Lung (tissue), 12 donors: ENCODE results near the gene AFMID. TPM values are rescaled to one million over a fixed set of nuclear protein-coding genes. Genes with fewer than 3 reads are reported as not detected.

Experiments used
- ATAC-seq: fragments of 200-7000 bp; cut with Tn5 transposase; one replicate; pipeline ENCODE4 v1.9.1; 2020; ENCODE audit warnings: moderate number of reproducible peaks; ENCODE audit not compliant: insufficient read depth, low FRiP score
- DNase-seq, 3 donors: peaks; one replicate each; pipeline ENCODE4 v3.0.0-alpha.2; 2013 to 2017
- H3K27ac ChIP-seq, 2 donors: one replicate each; pipeline ENCODE4 v1.5.1; 2013; ENCODE audit warnings: mild to moderate bottlenecking in 2 of 2, moderate library complexity in 2 of 2, control low read depth in 1 of 2, inconsistent platforms in 1 of 2, low read depth in 1 of 2, low read length in 1 of 2
- H3K27me3 ChIP-seq, 3 donors: one replicate each; pipeline ENCODE4 v1.5.1; 2013; ENCODE audit warnings: low read length in 2 of 3; ENCODE audit not compliant: control insufficient read depth in 3 of 3, insufficient read depth in 3 of 3
- H3K36me3 ChIP-seq, 4 donors: one replicate each; pipeline ENCODE4 v1.5.1; 2013; ENCODE audit warnings: low read length in 4 of 4, mild to moderate bottlenecking in 1 of 4, moderate library complexity in 1 of 4; ENCODE audit not compliant: control insufficient read depth in 4 of 4, insufficient read depth in 4 of 4
- H3K4me1 ChIP-seq, 5 donors: one replicate each; pipeline ENCODE4 v1.5.1; 2013; ENCODE audit warnings: low read length in 5 of 5, mild to moderate bottlenecking in 2 of 5, moderate library complexity in 1 of 5; ENCODE audit not compliant: control insufficient read depth in 5 of 5, insufficient read depth in 5 of 5
- H3K4me3 ChIP-seq: one replicate; pipeline ENCODE4 v1.5.1; 2013; ENCODE audit warnings: mild to moderate bottlenecking, control low read depth, moderate library complexity
- H3K9ac ChIP-seq, 2 donors: one replicate each; pipeline ENCODE4 v1.5.1; 2013; ENCODE audit warnings: low read length in 2 of 2, control low read depth in 1 of 2; ENCODE audit not compliant: insufficient read depth in 1 of 2
- H3K9me3 ChIP-seq, 4 donors: one replicate each; pipeline ENCODE4 v1.5.1; 2013; ENCODE audit warnings: low read length in 3 of 4, mild to moderate bottlenecking in 1 of 4, moderate library complexity in 1 of 4; ENCODE audit not compliant: control insufficient read depth in 4 of 4, insufficient read depth in 3 of 4
- WGBS, 2 donors: extraction: QIAGEN DNeasy Blood & Tissue Kit; methylation state at CpG; one replicate each; pipeline ENCODE4 v1.1.7; 2013; 5-methylcytosine and 5-hydroxymethylcytosine counted together
- polyA plus RNA-seq, 2 donors: library from polyadenylated mRNA; stranded (reverse); fragments of 200-250 nt; gene quantifications; one replicate each; pipeline ENCODE4 v1.2.1, GENCODE V29; 2013
- total RNA-seq, 2 donors: library from RNA; depleted of rRNA in 1 of 2; stranded (reverse); fragments of >200 nt in 1 of 2; gene quantifications; one replicate each; pipeline ENCODE4 v1.2.1, GENCODE V29; 2014 to 2021
- TF ChIP-seq, protein P1 (sequence below): IDR thresholded peaks from 2 replicates; pipeline ENCODE4 v1.5.1; 2012; ENCODE audit warnings: mild to moderate bottlenecking; ENCODE audit errors: control extremely low read depth, extremely low read depth
- donor health status: control.
- donor health status: control.
- donor health status: Bipolar disorder and iron deficiency.
- donor health status: healthy.
- donor health status: DM: yes; HTN: yes; CAD: no.

The AFMID gene
- total and polyA plus RNA-seq, 4 donors = 24.6 to 35.4 (median 34.3) TPM

DNA sequence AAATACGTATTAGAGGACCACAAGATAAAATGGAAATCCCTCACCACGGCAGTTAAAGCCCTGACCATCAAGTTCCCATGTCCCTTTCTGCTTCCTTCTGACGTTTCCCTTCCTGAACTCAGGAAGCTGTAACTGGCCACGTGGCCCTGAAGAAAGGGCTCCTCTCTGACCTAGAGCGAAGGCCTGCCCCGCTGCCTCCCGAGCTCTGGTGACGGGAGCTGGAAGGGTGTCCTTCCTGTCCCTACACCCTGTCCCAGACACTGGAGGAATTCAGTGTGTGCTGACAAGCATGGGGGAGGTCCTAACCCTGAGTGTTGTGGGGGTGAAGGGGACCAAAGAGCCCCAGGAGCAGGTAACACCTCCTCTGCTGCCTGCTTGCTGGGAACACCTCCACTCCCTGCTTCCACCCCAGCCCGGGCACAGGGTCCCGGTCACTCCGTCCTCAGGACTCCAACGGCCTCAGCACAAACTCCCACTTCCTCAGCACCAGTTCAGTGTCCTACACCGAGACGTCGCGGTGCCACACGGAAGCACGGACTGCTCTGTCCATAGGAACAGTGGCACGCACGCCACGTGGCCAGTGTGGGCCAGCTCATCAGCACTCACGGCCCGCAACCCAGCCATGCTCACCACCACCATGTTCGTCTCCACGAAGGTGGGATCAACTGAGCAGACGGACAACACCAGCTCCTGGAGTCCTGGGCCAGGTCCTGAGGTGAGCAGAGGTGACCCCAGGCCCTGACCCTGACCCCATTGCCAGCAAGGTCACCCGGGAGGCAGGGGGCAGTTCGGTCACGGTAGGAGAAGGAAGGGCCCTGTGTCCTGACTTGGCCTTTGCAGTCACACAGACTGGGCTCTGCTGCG lies 61.1 kb downstream of the AFMID start:
- Histone ChIP-seq H3K4me1 (peaks cover 0 to 15% (median 2%) of the 10 kb centered on the region in 5 donors), H3K4me3 (no peak overlapping the region), H3K36me3 (no peaks in the 10 kb centered on the region), H3K27me3 (no peaks in the 10 kb centered on the region), H3K9ac (no peak overlapping the region), H3K9me3 (no peaks in the 10 kb centered on the region), H3K27ac (peak overlapping the region; percentile 50 to 66)
- 78 to 79% methylated on average over 30 of the region's 30 CpGs for WGBS, 2 donors
- DNase-seq (no peak), ATAC-seq (no peak)
- TF ChIP-seq, protein P1, sequence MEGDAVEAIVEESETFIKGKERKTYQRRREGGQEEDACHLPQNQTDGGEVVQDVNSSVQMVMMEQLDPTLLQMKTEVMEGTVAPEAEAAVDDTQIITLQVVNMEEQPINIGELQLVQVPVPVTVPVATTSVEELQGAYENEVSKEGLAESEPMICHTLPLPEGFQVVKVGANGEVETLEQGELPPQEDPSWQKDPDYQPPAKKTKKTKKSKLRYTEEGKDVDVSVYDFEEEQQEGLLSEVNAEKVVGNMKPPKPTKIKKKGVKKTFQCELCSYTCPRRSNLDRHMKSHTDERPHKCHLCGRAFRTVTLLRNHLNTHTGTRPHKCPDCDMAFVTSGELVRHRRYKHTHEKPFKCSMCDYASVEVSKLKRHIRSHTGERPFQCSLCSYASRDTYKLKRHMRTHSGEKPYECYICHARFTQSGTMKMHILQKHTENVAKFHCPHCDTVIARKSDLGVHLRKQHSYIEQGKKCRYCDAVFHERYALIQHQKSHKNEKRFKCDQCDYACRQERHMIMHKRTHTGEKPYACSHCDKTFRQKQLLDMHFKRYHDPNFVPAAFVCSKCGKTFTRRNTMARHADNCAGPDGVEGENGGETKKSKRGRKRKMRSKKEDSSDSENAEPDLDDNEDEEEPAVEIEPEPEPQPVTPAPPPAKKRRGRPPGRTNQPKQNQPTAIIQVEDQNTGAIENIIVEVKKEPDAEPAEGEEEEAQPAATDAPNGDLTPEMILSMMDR = no peak

DNA sequence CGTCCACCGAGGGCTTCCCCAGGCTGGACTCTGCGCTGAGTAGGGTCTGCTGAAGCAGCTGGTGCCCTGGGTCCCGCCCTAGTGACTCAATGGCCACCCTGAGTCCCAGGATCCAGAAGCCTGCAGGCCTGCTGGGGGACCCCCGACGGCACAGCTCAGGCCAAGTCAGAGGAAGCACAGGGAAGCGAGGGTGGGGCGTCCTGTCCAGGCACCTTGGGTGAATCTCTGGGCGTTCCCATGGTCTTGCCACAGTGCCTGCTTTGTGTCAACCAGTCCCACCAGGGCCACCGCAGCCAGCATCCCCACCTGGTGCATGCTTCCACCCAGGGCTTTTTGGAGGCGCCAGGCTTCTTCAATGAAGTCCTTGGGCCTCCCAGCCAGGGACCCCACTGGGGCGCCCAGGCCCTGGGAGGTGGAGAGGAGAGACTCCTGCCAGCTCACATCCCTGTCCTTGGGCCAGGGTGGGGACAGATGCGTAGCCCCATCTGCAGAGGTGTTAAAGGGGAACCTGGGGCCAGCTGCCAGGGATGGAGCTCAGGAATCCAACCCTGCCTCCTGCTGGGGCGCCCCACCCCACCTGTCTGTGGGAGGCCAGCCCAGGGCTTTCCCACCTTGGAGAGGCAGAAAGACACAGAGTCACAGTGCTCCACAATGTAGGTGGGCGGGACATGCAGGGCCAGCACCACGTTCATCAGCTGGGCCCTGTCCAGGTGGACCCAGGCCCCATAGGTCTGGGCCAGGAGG lies 62.1 kb downstream of the AFMID start:
- DNase-seq (no peak), ATAC-seq (no peak)
- no peaks in the 10 kb centered on the region for H3K9me3 ChIP-seq
- H3K4me3 ChIP-seq = no peak overlapping the region
- peaks cover 0 to 20% (median 2%) of the 10 kb centered on the region in 5 donors for H3K4me1 ChIP-seq
- WGBS, 2 donors = 83 to 85% methylated on average over 16 of the region's 16 CpGs
- H3K27ac ChIP-seq = peak overlapping the region in 1 of 2 donors; percentile 66
- no peaks in the 10 kb centered on the region for H3K27me3 ChIP-seq
- H3K36me3 ChIP-seq = no peaks in the 10 kb centered on the region
- TF ChIP-seq, protein P1 = no peak
- H3K9ac ChIP-seq = no peak overlapping the region

DNA sequence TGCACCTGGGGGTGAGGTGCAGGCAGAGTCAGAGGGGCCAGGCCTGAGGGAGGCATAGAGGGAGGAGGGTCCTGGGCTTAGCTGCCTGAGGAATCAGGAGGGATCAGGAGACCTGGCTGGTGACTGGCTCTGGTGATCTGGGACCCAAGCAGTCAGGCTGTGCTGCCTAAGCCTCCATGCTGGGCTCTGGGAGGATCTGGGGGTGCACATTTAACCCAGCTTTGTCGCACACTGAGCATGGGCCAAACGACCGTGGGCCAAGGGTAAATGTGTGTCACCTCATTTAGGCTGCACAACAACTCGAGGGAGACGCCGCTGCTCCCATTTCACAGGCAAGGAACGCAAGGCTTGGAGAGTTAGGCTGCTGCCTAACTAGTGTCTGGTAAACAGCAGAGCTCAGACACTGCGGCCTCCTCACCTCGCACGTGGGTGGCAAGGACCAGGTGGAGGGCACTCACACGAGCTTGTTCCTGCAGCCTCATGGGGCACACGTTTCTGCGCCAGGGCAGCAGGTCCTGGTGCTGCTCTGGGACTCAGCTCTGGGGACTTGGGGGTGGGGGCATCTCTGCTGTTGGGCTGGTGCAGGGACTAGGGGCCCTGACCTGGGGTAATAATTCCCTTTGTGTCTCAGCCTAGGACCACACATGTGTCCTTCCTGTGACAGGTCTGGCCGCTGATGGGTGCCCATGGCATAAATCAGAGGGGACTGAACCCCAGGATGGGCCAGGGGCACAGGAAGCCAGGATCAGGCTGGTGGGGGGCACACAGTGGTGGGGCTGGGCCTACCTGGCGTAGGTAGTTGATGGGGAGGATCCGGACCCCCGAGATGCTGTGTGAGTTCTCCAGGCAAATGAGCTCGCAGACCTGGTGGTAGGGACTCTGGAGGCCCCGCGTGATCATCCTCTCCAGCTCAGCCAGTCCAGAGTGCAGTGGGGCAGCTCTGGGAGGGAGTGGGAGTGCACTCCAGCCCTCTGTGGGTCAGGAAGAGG lies 63.0 kb downstream of the AFMID start:
- Histone ChIP-seq H3K9me3 (no peaks in the 10 kb centered on the region), H3K4me1 (peaks cover 0 to 20% (median 3%) of the 10 kb centered on the region in 5 donors), H3K4me3 (no peak overlapping the region), H3K27me3 (no peaks in the 10 kb centered on the region), H3K27ac (peak overlapping the region in 1 of 2 donors; percentile 28), H3K36me3 (no peaks in the 10 kb centered on the region), H3K9ac (no peak overlapping the region)
- no peak for ATAC-seq
- WGBS, 2 donors = 71 to 82% methylated on average over 20 of the region's 20 CpGs
- TF ChIP-seq, protein P1 = no peak
- DNase-seq = no peak
